Endothelial cell of umbilical vein (primary cell): ENCODE measurements around the gene SLC6A7. TPM values are rescaled to one million over a fixed set of nuclear protein-coding genes. Genes with fewer than 3 reads are reported as not detected.

ENCODE experiments used
- BruUV-seq: library from RNA; stranded (reverse); fragments of 400-500 nt; replicated peaks from 2 replicates; lab custom pipeline; 2021; lab: Mats Ljungman, UMichigan
- CTCF ChIA-PET: fragments of 300-600, 350-600 bp; sonication (Branson Sonifier 250); formaldehyde crosslinking; loops from one replicate; lab custom pipeline; 2021; ENCODE audit warnings: antibody characterized with exemption, inconsistent platforms; lab: Charles Lee
- POLR2A ChIA-PET: fragments of 300-600, 350-600 bp; sonication (Branson Sonifier 250); formaldehyde crosslinking; loops from one replicate; lab custom pipeline; 2021; ENCODE audit warnings: antibody characterized with exemption, inconsistent platforms; lab: Charles Lee
- DNase-seq: peaks from one replicate; pipeline ENCODE4 v3.0.0-alpha.2; 2011; ENCODE audit warnings: low read depth, low spot score
- FAIRE-seq: peaks from 2 replicates; lab custom pipeline; 2011; peaks lifted over from hg19 to GRCh38; lab: Jason Lieb, UNC
- H2AFZ ChIP-seq: 2 replicates; pipeline ENCODE4 v1.6.0; 2012; ENCODE audit warnings: low read depth, low read length, control low read depth, inconsistent platforms
- H3K27ac ChIP-seq: 2 replicates; pipeline ENCODE4 v1.5.1; 2011; ENCODE audit warnings: low read depth, mild to moderate bottlenecking, control low read depth, low read length, moderate library complexity; ENCODE audit not compliant: insufficient read depth
- H3K27me3 ChIP-seq, 2 experiments: 2 replicates each; pipeline versions ENCODE4 v1.6.0 to v1.6.1; 2011; ENCODE audit warnings: low read length in 2 of 2, mixed read lengths in 1 of 2; ENCODE audit not compliant: control insufficient read depth in 2 of 2, insufficient read depth in 2 of 2
- H3K36me3 ChIP-seq, 2 experiments: 2 replicates in 1 of 2; 3 replicates in 1 of 2; pipeline ENCODE4 v1.5.1; 2011; ENCODE audit warnings: low read length in 2 of 2, mild to moderate bottlenecking in 1 of 2, moderate library complexity in 1 of 2; ENCODE audit not compliant: control insufficient read depth in 2 of 2, insufficient read depth in 2 of 2; ENCODE audit errors: extremely low read depth in 1 of 2
- H3K4me1 ChIP-seq: 3 replicates; pipeline ENCODE4 v1.5.1; 2011; ENCODE audit warnings: mild to moderate bottlenecking, low read length; ENCODE audit not compliant: control insufficient read depth, insufficient read depth; ENCODE audit errors: extremely low read depth
- H3K4me2 ChIP-seq: 2 replicates; pipeline ENCODE4 v1.6.1; 2011; ENCODE audit warnings: low read length, control low read depth, mixed read lengths; ENCODE audit not compliant: insufficient read depth
- H3K4me3 ChIP-seq, 3 experiments: fragments of 200-600 bp in 1 of 3; sonication (generic), shearing (Covaris generic) in 1 of 3; replicated peaks in 1 of 3; 2 replicates each; pipeline ENCODE4 v1.5.1; 2011 to 2016; ENCODE audit warnings: control low read depth in 3 of 3, low read length in 3 of 3, mild to moderate bottlenecking in 2 of 3, inconsistent platforms in 1 of 3, low read depth in 1 of 3, moderate library complexity in 1 of 3; ENCODE audit not compliant: insufficient read depth in 1 of 3
- H3K79me2 ChIP-seq: 2 replicates; pipeline ENCODE4 v1.6.0; 2012; ENCODE audit warnings: low read length, inconsistent platforms; ENCODE audit not compliant: control insufficient read depth, insufficient read depth
- H3K9ac ChIP-seq: replicated peaks from 2 replicates; pipeline ENCODE3; 2011; ENCODE audit warnings: low read length, control low read depth; ENCODE audit not compliant: insufficient read depth; ENCODE audit errors: extremely low read depth
- H3K9me1 ChIP-seq: replicated peaks from 3 replicates; pipeline ENCODE4 v1.6.0; 2011; ENCODE audit warnings: mild to moderate bottlenecking, low read length; ENCODE audit not compliant: control insufficient read depth, insufficient read depth; ENCODE audit errors: extremely low read depth
- H3K9me3 ChIP-seq: replicated peaks from 2 replicates; pipeline ENCODE4 v1.5.1; 2012; ENCODE audit warnings: low read length, inconsistent platforms; ENCODE audit not compliant: control insufficient read depth, insufficient read depth
- H4K20me1 ChIP-seq: replicated peaks from 2 replicates; pipeline ENCODE3; 2011; ENCODE audit warnings: mild to moderate bottlenecking, low read length; ENCODE audit not compliant: control insufficient read depth, insufficient read depth; ENCODE audit errors: extremely low read depth
- CTCF ChIP-seq, 2 donors: IDR thresholded peaks; 1 replicate in 1 of 2; 2 replicates in 1 of 2; pipeline ENCODE4 v1.5.1; 2011; ENCODE audit warnings: low read length in 2 of 2, mild to moderate bottlenecking in 2 of 2, moderate library complexity in 2 of 2, control low read depth in 1 of 2, inconsistent platforms in 1 of 2, low read depth in 1 of 2; ENCODE audit not compliant: insufficient read depth in 1 of 2; ENCODE audit errors: extremely low read depth in 1 of 2
- EZH2 ChIP-seq: IDR thresholded peaks from 2 replicates; pipeline ENCODE4 v1.6.1; 2012; ENCODE audit warnings: borderline replicate concordance, low read depth, mild to moderate bottlenecking, moderate library complexity, low read length, inconsistent platforms; ENCODE audit not compliant: severe bottlenecking
- FOS ChIP-seq: IDR thresholded peaks from 2 replicates; pipeline ENCODE4 v1.6.1; 2011; ENCODE audit warnings: mild to moderate bottlenecking, low read length, moderate library complexity, borderline replicate concordance; ENCODE audit not compliant: insufficient read depth
- GATA2 ChIP-seq: IDR thresholded peaks from 2 replicates; pipeline ENCODE4 v1.7.0; 2011; ENCODE audit warnings: low read depth, mild to moderate bottlenecking, moderate library complexity, mixed read lengths, low read length; ENCODE audit not compliant: insufficient read length, insufficient read depth
- JUN ChIP-seq: IDR thresholded peaks from 2 replicates; pipeline ENCODE4 v1.6.1; 2011; ENCODE audit warnings: borderline replicate concordance, low read depth; ENCODE audit not compliant: insufficient read length, insufficient read depth
- MYC ChIP-seq: IDR thresholded peaks from one replicate; pipeline ENCODE4 v1.6.1; 2011; ENCODE audit warnings: mild to moderate bottlenecking, low read depth, low read length
- POLR2A ChIP-seq: IDR thresholded peaks from 2 replicates; pipeline ENCODE4 v1.6.1; 2012; ENCODE audit warnings: low read depth, mild to moderate bottlenecking, control low read depth, low read length
- POLR2AphosphoS5 ChIP-seq: IDR thresholded peaks from 2 replicates; pipeline ENCODE4 v1.6.1; 2012; ENCODE audit warnings: low read depth, mild to moderate bottlenecking, control low read depth, low read length, moderate library complexity; ENCODE audit not compliant: insufficient read depth
- dilution Hi-C: fragments of 300-500 bp; cut with MboI; formaldehyde crosslinking; loops from one replicate; pipeline ENCODE4 v1.15.0; 2019; ENCODE audit warnings: low sequenced_read_pairs; ENCODE audit not compliant: extremely low pct_ligation_motif_present
- intact Hi-C: fragments of 100-400 bp; cut with micrococcal nuclease; formaldehyde crosslinking; loops from one replicate; pipeline ENCODE4 v1.10.0; 2022
- polyA plus RNA-seq, 4 experiments: library from polyadenylated mRNA; depleted of rRNA in 3 of 4; stranded (reverse) in 3 of 4; unstranded in 1 of 4; fragments of >200 nt; gene quantifications; 2 replicates each; pipeline versions ENCODE4 v1.2.1 to v1.2.3, GENCODE V29; 2011 to 2012; ENCODE audit warnings: missing spikeins in 1 of 4
- total RNA-seq: library from RNA; stranded (reverse); gene quantifications from 2 replicates; pipeline ENCODE4 v1.2.3, GENCODE V29; 2021
- TF ChIP-seq, protein P1 (sequence below): IDR thresholded peaks from 2 replicates; pipeline ENCODE4 v1.6.1; 2011; ENCODE audit not compliant: insufficient read depth, insufficient read length

The SLC6A7 gene
- total and polyA plus RNA-seq, 2 donors (not counting 3 experiments of a cell fraction or from before 2014, with no cell fraction given) = not detected

GRCh38 chr5:150238646-150239045, 48.8 kb downstream of the SLC6A7 start:
- Histone ChIP-seq H3K4me3 (no peak overlapping the region), H3K79me2 (no peaks in the 10 kb centered on the region), H3K27ac (no peak overlapping the region), H2AFZ (no peak overlapping the region), H4K20me1 (no peaks in the 10 kb centered on the region), H3K4me2 (no peak overlapping the region), H3K36me3 (no peaks in the 10 kb centered on the region), H3K9me1 (peaks cover 2% of the 10 kb centered on the region), H3K27me3 (peaks cover 0 to 7% of the 10 kb centered on the region in 2 experiments), H3K9ac (no peak overlapping the region), H3K9me3 (no peaks in the 10 kb centered on the region), H3K4me1 (no peaks in the 10 kb centered on the region)
- dilution Hi-C loops (no loop called here), intact Hi-C loops (no loop called here)
- CTCF ChIA-PET = interaction anchor here (1.2 kb wide), 1 partner anchor 90 kb away, joined by 3 read pairs; no protein-coding TSS in a partner anchor
- TF ChIP-seq MYC = no peak
- no peak for TF ChIP-seq JUN
- no peak for TF ChIP-seq FOS
- no peak for TF ChIP-seq GATA2
- TF ChIP-seq POLR2AphosphoS5 = no peak
- TF ChIP-seq, protein P1, sequence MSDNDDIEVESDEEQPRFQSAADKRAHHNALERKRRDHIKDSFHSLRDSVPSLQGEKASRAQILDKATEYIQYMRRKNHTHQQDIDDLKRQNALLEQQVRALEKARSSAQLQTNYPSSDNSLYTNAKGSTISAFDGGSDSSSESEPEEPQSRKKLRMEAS = no peak
- no peak for TF ChIP-seq POLR2A
- TF ChIP-seq CTCF (IDR thresholded peaks at IDR 0.05; ENCODE audit: extremely low read depth in 1 of 2, insufficient read depth in 1 of 2, low read depth in 1 of 2, low read length in 2 of 2) = no peak
- no peak for TF ChIP-seq EZH2
- POLR2A ChIA-PET = no interaction called here
- BruUV-seq = no TSS peak
- no peak for FAIRE-seq
- DNase-seq = no peak
